ENCODE measurements around the gene ASAH2. TPM values are rescaled to one million over a fixed set of nuclear protein-coding genes. Genes with fewer than 3 reads are reported as not detected.

ASAH2 gene
- total RNA-seq, 1 donor from 2014 or later, result 11.3 TPM

DNA sequence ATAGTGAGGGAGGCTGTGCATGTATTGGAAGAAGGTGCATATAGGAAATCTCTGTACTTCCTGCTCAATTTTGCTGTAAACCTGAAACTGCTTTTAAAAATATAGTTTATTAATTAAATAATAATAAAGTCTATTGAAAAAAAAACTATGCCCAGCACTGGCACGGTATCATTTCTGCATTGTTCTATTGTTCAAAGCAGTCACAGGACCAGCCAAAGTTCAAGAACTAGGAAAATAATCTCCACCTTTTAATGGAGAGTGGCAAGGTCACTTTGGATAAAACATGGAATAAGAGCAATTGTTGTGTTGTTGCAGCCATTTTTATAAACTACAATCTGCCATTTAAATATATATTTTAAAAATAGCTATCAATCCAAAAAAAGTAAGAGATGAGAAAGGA is 24.7 kb downstream of the ASAH2 start:
- no peaks in the 10 kb centered on the region for H3K27me3 Mint-ChIP-seq (ENCODE audit: unreplicated experiment)
- no peaks in the 10 kb centered on the region for H3K36me3 Mint-ChIP-seq (ENCODE audit: unreplicated experiment)
- no peak overlapping the region for H3K4me3 Mint-ChIP-seq (ENCODE audit: unreplicated experiment)
- TF ChIP-seq, protein P1, sequence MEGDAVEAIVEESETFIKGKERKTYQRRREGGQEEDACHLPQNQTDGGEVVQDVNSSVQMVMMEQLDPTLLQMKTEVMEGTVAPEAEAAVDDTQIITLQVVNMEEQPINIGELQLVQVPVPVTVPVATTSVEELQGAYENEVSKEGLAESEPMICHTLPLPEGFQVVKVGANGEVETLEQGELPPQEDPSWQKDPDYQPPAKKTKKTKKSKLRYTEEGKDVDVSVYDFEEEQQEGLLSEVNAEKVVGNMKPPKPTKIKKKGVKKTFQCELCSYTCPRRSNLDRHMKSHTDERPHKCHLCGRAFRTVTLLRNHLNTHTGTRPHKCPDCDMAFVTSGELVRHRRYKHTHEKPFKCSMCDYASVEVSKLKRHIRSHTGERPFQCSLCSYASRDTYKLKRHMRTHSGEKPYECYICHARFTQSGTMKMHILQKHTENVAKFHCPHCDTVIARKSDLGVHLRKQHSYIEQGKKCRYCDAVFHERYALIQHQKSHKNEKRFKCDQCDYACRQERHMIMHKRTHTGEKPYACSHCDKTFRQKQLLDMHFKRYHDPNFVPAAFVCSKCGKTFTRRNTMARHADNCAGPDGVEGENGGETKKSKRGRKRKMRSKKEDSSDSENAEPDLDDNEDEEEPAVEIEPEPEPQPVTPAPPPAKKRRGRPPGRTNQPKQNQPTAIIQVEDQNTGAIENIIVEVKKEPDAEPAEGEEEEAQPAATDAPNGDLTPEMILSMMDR (IDR thresholded peaks at IDR 0.05; ENCODE audit: partially characterized antibody, unreplicated experiment), result no peak
- H3K27ac Mint-ChIP-seq (ENCODE audit: unreplicated experiment), result no peak overlapping the region
- DNase-seq, result no peak
- H3K9me3 Mint-ChIP-seq (ENCODE audit: unreplicated experiment), result no peaks in the 10 kb centered on the region
- H3K4me1 Mint-ChIP-seq (ENCODE audit: low read depth, unreplicated experiment), result no peaks in the 10 kb centered on the region

DNA sequence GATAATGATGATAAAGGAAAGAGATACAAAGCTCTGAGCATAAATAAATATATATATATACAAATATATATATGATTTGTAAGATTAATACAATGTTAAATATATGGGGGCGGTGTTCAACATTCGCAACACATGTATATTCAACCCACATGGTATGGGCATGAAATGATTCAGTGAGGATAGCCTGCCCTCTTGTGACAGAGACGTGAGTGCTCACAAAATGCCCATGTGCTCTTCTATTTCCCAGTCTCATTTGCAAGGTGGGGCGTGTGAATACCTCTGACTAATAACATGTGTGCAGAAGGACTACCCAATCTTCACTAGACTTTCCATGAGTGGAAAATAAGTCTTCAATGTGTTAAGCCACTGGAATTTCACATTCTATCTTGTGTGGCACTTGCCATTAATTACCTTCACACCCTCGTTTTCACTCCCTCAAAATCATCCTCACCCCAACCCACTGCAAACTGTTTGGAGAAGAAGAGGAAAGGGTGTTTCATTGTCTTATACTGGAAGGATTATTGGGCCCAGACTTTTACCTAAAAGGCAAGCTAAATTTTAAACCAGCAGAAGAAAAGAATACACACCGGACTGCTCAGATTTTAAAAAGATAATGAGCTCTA is 26.9 kb downstream of the ASAH2 start:
- DNase-seq, result peak; percentile 26
- Mint-ChIP-seq H3K27me3 (ENCODE audit: unreplicated experiment) (no peaks in the 10 kb centered on the region), H3K4me3 (ENCODE audit: unreplicated experiment) (no peak overlapping the region), H3K27ac (ENCODE audit: unreplicated experiment) (no peak overlapping the region), H3K9me3 (ENCODE audit: unreplicated experiment) (no peaks in the 10 kb centered on the region), H3K4me1 (ENCODE audit: low read depth, unreplicated experiment) (no peaks in the 10 kb centered on the region), H3K36me3 (ENCODE audit: unreplicated experiment) (no peaks in the 10 kb centered on the region)
- TF ChIP-seq, protein P1 (IDR thresholded peaks at IDR 0.05; ENCODE audit: partially characterized antibody, unreplicated experiment), result peak; percentile 16

DNA sequence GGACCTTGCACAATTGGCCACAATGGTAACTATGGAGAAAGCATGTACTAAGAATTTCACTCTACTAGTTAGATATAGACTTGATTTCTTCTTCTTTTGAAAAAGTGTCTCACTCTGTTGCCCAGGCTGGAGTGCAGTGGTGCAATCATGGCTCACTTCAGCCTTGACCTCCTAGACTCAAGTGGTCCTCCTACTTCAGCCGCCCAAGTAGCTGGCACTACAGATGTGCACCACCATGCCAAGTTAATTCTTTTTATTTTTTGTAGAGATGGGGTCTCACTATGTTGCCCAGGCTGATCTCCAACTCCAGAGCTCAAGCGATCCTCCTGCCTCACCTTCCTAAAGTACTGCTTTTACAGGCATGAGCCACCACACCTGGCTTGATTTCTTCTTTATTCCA is 29.1 kb downstream of the ASAH2 start:
- H3K36me3 Mint-ChIP-seq (ENCODE audit: unreplicated experiment), result no peaks in the 10 kb centered on the region
- TF ChIP-seq, protein P1 (IDR thresholded peaks at IDR 0.05; ENCODE audit: partially characterized antibody, unreplicated experiment), result no peak
- H3K27ac Mint-ChIP-seq (ENCODE audit: unreplicated experiment), result no peak overlapping the region

DNA sequence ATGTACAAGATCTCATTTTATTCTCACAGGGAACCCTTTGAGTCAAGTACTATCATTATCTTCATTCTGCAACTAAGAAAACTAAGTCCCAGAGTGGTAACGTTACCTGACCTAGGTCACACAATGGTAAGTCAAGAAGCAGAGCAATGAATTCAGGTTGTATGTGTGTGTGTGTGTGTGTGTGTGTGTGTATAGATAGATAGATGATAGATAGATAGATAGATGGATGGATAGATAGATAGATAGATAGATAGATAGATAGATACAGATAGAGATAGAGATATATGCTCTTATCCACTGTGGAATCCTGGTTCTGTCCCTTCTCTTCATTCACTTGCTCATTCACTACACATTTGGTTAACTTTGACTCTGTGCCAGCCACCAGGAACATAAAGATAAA is 29.8 kb downstream of the ASAH2 start:
- Mint-ChIP-seq H3K27me3 (ENCODE audit: unreplicated experiment) (no peaks in the 10 kb centered on the region), H3K9me3 (ENCODE audit: unreplicated experiment) (no peaks in the 10 kb centered on the region), H3K27ac (ENCODE audit: unreplicated experiment) (no peak overlapping the region), H3K4me1 (ENCODE audit: low read depth, unreplicated experiment) (peaks cover 1% of the 10 kb centered on the region), H3K4me3 (ENCODE audit: unreplicated experiment) (no peak overlapping the region), H3K36me3 (ENCODE audit: unreplicated experiment) (no peaks in the 10 kb centered on the region)
- no peak for DNase-seq
- TF ChIP-seq, protein P1 (IDR thresholded peaks at IDR 0.05; ENCODE audit: partially characterized antibody, unreplicated experiment), result no peak

More for the DNA sequence above, 29.1 kb downstream of the ASAH2 start:
- Mint-ChIP-seq H3K27me3 (ENCODE audit: unreplicated experiment) (no peaks in the 10 kb centered on the region), H3K4me1 (ENCODE audit: low read depth, unreplicated experiment) (no peaks in the 10 kb centered on the region), H3K9me3 (ENCODE audit: unreplicated experiment) (no peaks in the 10 kb centered on the region), H3K4me3 (ENCODE audit: unreplicated experiment) (no peak overlapping the region)
- DNase-seq, result no peak

DNA sequence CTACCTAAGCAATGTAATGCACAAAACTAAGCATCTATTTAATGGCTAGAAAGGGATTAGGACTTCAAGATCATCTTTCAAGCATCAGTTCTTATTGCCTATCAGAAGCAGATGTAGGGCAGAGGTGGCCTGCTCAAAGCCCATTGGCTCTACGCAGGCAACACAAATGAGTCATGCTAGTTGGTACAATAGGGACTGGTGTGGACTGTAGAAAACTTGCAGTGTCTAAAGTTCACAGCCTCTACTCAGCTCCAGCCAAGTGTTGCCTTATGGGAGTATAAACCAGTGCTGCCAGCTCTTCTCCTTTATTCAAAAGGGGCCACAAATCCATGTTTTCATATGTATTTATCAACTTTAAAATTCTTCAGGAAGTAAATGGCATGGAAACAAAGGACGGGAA is 31.7 kb downstream of the ASAH2 start:
- Mint-ChIP-seq H3K27ac (ENCODE audit: unreplicated experiment) (no peak overlapping the region), H3K4me1 (ENCODE audit: low read depth, unreplicated experiment) (peaks cover 1% of the 10 kb centered on the region), H3K9me3 (ENCODE audit: unreplicated experiment) (no peaks in the 10 kb centered on the region), H3K4me3 (ENCODE audit: unreplicated experiment) (no peak overlapping the region), H3K36me3 (ENCODE audit: unreplicated experiment) (no peaks in the 10 kb centered on the region), H3K27me3 (ENCODE audit: unreplicated experiment) (no peaks in the 10 kb centered on the region)
- TF ChIP-seq, protein P1 (IDR thresholded peaks at IDR 0.05; ENCODE audit: partially characterized antibody, unreplicated experiment), result no peak
- DNase-seq, result no peak
